GM12878 (cell line): Measurements from ENCODE around the gene ZSWIM6.

ENCODE experiments used
- CTCF ChIP-seq, 3 experiments: IDR thresholded peaks in 2 of 3; conservative IDR thresholded peaks in 1 of 3; 2 replicates each; pipeline ENCODE4 v1.5.1; 2011; ENCODE audit warnings: low read depth in 3 of 3, low read length in 3 of 3, mild to moderate bottlenecking in 3 of 3, control low read depth in 2 of 3, moderate library complexity in 2 of 3, inconsistent platforms in 1 of 3, mixed read lengths in 1 of 3; ENCODE audit not compliant: control insufficient read depth in 2 of 3, insufficient read depth in 1 of 3; ENCODE audit errors: extremely low read depth in 1 of 3
- MYB ChIP-seq: fragments of 150-350 bp; IDR thresholded peaks from 2 replicates; pipeline ENCODE4 v1.6.1; 2014; ENCODE audit warnings: mild to moderate bottlenecking, low read depth, low read length, borderline replicate concordance
- POLR2A ChIP-seq: IDR thresholded peaks from 2 replicates; pipeline ENCODE4 v1.6.1; 2011; ENCODE audit warnings: low read depth, mild to moderate bottlenecking, low read length
- POLR2AphosphoS5 ChIP-seq: IDR thresholded peaks from 2 replicates; pipeline ENCODE4 v1.6.1; 2011; ENCODE audit warnings: mild to moderate bottlenecking, low read length, inconsistent platforms
- ZBED1 ChIP-seq: IDR thresholded peaks from 2 replicates; pipeline ENCODE4 v1.6.1; 2016; ENCODE audit warnings: borderline replicate concordance

DNA sequence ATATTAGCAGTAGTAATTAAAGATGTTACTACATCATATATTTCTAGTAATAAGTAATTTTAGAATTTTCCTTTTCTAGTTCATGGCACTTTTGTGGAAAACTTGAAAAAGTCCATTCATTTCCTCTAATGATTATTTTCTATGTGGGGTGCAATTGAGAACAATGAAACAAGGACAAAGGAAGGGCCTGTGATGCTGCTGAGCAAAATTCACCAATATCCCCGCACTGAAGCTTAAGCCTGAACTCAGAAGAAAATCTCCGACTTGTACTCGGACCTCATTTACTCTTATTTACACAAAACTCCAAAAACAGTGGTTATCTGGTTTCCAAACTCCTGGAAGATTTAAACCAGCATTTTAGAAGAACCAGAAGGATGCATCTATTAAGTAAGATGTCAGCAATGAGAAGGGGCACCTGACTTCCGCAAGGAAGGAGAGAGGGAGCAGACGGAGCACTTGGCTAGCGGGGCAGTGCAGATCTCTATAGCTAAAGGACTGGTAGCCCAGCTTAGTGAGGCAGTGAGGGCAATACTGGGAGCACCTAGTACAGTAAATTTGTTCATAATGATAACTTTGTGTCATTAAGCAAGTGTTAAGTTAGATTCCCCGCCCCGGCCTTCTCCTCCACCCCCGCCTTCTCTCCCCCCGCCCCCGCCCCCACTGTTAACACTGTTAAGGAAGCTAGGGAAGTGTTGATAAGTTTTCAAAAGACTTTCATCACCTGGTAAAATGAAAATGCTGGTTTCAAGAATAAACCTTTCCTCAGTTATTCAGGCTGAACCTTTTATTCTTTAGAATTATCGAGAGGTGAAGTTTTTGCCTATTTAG lies 123.3 kb downstream of the ZSWIM6 start:
- TF ChIP-seq ZBED1 (no peak), CTCF (IDR thresholded peaks at IDR 0.05 in 2 of 3, conservative IDR thresholded peaks at IDR 0.05 in 1 of 3; ENCODE audit: control insufficient read depth in 2 of 3, extremely low read depth in 1 of 3, insufficient read depth in 1 of 3, low read depth in 3 of 3, low read length in 3 of 3) (no peak), POLR2A (no peak), MYB (no peak), POLR2AphosphoS5 (no peak)
